ENCODE measurements around the gene ACD. TPM values are rescaled to one million over a fixed set of nuclear protein-coding genes. Genes with fewer than 3 reads are reported as not detected.

The ACD gene
- total RNA-seq, 1 experiment from 2014 or later: 44.9 TPM

GRCh38 chr16:67661101-67661761 lies 1.2 kb upstream of the ACD start:
- peak; percentile 90 for DNase-seq
- H3K36me3 ChIP-seq (replicated peaks; ENCODE audit: control insufficient read depth, insufficient read depth, low read length): peaks cover 4% of the 10 kb centered on the region
- H3K27me3 ChIP-seq (ENCODE audit: control insufficient read depth, insufficient read depth, low read length): peaks cover 23% of the 10 kb centered on the region; the same call in 1 of the 2 replicates
- peak overlapping the region; percentile 61 for H3K4me3 ChIP-seq (ENCODE audit: insufficient read depth, low read depth, low read length)

DNA sequence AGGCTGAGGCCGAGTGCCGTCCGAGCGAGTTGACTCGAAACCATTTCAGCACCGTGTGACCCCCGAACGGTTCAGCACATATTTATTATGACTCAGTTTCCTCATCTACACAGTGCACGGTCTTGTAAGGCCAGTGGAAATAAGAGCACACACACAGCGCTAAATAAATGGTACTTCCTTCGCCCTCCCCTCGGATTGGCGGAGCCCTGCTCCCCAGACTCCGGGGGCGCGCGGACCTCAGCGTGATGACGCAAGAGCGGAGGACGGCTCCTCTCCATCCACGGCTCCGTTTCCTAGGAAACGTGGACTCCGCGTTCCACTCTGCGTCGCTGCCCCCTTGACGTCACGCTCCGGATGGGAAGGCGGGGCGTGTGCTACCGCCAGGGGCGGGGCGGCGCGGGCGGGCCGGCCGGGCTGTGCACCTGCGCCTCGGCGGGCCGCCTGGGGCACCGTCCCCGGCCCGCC lies 536 bp upstream of the ACD start, which contains the start of gene PARD6A:
TSS of gene PARD6A (plus strand) at position 397 of the 465 bp plus-strand sequence. CDS start 79 bp downstream, outside the sequence.
- DNase-seq: peak; percentile 100
- peak within 1 kb of the TSS; percentile 92 for H3K4me3 ChIP-seq (ENCODE audit: insufficient read depth, low read depth, low read length)
- H3K27me3 ChIP-seq (ENCODE audit: control insufficient read depth, insufficient read depth, low read length): peaks cover 20% of the 10 kb centered on the region; the same call in 1 of the 2 replicates
- H3K36me3 ChIP-seq (replicated peaks; ENCODE audit: control insufficient read depth, insufficient read depth, low read length): peaks cover 4% of the 10 kb centered on the region

DNA sequence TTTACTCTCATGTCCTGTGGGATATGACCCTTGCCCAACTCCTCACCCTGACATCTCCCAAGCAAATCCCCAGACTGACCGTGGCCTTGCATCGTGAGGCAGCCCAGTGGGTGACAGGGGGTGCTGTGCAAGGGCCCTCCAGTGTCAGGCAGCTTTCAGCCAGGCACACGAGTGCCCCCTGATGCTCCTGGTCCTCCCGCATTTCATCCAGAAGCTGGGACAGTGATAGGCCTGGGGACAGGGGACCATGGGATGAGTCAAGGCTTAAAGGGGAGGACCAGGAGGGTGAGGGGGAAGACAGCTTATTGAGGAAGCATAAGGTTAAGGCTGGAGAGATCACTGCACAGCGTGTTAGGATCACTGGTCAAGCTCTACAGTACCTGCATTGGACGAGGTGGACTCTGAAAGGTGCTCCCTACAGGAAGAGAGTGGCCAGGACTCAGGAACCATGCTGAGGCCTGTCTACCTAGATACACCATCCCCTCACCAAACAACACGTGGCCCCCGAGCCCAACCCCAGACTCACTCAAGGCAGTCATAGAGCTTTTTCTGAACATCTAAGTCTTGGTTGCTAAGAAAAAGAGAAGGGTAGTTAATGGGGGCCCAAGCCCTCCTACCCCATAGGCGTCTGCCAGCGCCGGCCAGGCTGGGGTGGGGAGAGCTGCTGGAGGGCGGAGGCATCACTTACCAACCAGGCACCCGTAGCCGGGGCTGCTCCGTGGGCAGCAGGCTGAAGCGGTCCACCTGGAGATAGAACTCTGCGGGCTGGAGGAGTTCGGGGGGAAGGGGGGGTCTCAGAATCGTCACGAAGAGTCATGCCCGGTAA lies 998 bp downstream of the ACD start:
- DNase-seq: no peak
- Histone ChIP-seq H3K4me3 (ENCODE audit: insufficient read depth, low read depth, low read length) (peak overlapping the region; percentile 92), H3K36me3 (replicated peaks; ENCODE audit: control insufficient read depth, insufficient read depth, low read length) (peaks cover 5% of the 10 kb centered on the region), H3K27me3 (ENCODE audit: control insufficient read depth, insufficient read depth, low read length) (peaks cover 30% of the 10 kb centered on the region; the same call in 1 of the 2 replicates)

DNA sequence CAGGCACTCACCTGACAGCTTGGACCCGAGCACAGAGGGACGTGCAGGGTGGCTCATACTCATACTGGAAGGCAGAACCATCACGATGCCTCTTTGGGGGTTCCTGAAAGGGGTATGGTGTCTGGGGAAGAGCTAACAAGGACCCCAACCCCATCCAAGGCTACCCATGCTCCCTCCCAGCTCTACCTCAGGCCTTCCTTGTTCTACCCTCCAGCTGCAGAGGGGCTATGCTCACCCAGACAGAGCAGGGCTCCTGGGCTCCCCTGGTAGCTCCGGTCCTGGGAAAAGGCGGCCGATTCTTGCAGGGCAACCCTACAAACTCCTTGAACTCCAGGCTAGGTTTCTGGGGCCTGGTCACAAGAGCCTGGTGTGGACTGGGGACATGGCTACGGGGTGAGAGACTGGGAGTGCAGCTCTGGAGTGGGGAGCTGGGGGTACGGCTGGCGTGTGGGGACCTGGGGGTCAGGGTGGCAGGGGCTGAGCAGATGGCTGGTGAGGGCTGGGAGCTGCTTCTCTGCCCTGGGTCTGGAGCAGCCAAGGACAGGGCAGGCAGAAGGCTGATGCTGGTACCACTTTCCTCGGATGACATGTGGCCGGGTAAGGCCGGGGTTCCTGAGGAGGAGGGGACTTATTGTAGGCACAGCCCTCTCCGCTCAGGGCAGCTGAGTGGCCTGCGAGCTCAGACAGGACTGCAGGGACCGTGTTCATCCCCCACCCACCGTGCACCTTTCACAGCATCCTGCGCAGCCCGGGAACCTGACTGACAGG lies 2.1 kb downstream of the ACD start:
- peaks cover 40% of the 10 kb centered on the region for H3K27me3 ChIP-seq (ENCODE audit: control insufficient read depth, insufficient read depth, low read length)
- H3K36me3 ChIP-seq (replicated peaks; ENCODE audit: control insufficient read depth, insufficient read depth, low read length): peaks cover 5% of the 10 kb centered on the region
- DNase-seq: no peak
- H3K4me3 ChIP-seq (ENCODE audit: insufficient read depth, low read depth, low read length): no peak overlapping the region

- Histone ChIP-seq H3K27me3 (ENCODE audit: control insufficient read depth, insufficient read depth, low read length) (peaks cover 45% of the 10 kb centered on the region), H3K4me3 (ENCODE audit: insufficient read depth, low read depth, low read length) (no peak overlapping the region), H3K36me3 (replicated peaks; ENCODE audit: control insufficient read depth, insufficient read depth, low read length) (peaks cover 5% of the 10 kb centered on the region)
- no peak for DNase-seq
Measured at GRCh38 chr16:67657017-67657608, 2.9 kb downstream of the ACD start.

- DNase-seq: no peak
- Histone ChIP-seq H3K36me3 (replicated peaks; ENCODE audit: control insufficient read depth, insufficient read depth, low read length) (peaks cover 7% of the 10 kb centered on the region), H3K27me3 (ENCODE audit: control insufficient read depth, insufficient read depth, low read length) (peaks cover 45% of the 10 kb centered on the region), H3K4me3 (ENCODE audit: insufficient read depth, low read depth, low read length) (no peak overlapping the region)
Measured at GRCh38 chr16:67656344-67657016, 3.6 kb downstream of the ACD start.

DNA sequence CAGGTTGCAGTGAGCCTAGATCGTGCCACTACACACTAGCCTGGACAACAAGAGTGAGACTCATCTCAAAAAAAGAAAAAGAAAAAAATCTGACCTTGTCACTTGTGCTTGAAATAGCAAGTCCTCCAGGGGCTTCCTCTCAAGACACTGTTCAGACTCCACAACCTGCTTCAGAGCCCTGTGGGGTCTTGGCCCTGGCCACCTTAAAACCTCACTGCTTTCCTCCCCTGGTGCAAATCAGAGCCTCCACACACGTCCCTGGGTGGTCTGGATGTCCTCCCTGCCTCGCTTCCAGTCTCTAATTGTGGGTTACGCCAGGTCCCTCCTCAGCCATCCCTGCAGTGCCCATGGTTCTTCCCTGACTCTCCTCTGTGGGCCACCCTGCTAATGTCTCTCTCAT lies 4.7 kb downstream of the ACD start:
- DNase-seq: no peak
- Histone ChIP-seq H3K36me3 (replicated peaks; ENCODE audit: control insufficient read depth, insufficient read depth, low read length) (peaks cover 9% of the 10 kb centered on the region), H3K4me3 (ENCODE audit: insufficient read depth, low read depth, low read length) (no peak overlapping the region), H3K27me3 (ENCODE audit: control insufficient read depth, insufficient read depth, low read length) (peaks cover 53% of the 10 kb centered on the region)

DNA sequence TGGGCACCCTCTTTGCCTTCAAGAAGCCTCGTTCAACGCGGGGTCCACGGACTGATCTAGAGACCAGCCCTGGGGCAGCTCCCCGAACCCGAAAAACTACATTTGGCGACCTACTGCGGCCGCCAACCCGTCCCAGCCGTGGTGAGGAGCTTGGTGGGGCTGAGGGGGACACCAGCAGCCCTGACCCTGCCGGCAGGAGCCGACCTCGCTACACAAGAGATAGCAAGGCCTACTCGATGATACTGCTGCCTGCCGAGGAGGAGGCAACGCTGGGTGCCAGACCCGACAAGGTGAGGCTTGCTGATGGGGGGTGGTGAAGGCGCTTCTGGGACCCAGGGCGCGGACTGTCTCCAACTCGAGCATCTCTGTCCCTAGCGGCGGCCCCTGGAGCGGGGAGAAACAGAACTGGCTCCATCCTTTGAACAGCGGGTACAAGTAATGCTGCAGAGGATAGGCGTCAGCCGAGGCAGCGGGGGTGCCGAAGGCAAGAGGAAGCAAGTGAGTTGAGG lies 5.6 kb downstream of the ACD start:
- H3K4me3 ChIP-seq (ENCODE audit: insufficient read depth, low read depth, low read length): no peak overlapping the region
- DNase-seq: no peak

GRCh38 chr16:67653789-67654402 lies 6.2 kb downstream of the ACD start:
- peaks cover 58% of the 10 kb centered on the region for H3K27me3 ChIP-seq (ENCODE audit: control insufficient read depth, insufficient read depth, low read length)
- DNase-seq: peak; percentile 79

More for the DNA sequence above, 5.6 kb downstream of the ACD start:
- Histone ChIP-seq H3K27me3 (ENCODE audit: control insufficient read depth, insufficient read depth, low read length) (peaks cover 58% of the 10 kb centered on the region), H3K36me3 (replicated peaks; ENCODE audit: control insufficient read depth, insufficient read depth, low read length) (peaks cover 9% of the 10 kb centered on the region)

DNA sequence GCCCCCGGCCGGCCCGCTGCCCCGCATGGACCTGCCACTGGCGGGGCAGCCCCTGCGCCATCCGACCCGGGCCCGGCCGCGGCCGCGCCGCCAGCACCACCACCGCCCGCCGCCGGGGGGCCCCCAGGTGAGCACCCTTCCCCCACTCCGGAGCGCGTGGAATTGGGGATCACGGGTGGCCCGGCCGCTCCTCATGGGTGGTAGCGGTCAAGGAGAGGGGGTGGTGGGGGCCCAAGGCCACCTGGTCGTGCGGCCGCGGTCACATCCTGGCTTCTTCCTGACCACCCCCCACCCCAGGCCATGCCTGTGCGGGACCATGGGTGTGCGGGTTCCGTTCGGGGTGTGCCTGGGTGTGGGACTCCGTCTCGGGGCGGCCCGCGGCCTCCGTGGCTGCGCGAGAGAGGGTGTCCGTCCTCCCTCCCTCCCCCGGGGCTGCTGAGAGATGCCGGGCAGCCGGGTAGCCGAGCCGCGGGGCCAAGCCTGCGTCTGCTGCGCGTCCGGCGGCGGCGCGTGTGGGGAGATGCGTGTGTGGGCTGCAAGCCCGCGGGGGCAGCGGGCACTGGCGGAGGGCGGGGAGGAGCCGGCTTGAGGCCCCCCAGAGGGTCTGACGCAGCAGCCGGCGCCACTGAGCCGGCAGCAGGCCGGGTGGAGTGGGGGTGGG lies 6.8 kb downstream of the ACD start:
- peak; percentile 86 for DNase-seq
- peaks cover 65% of the 10 kb centered on the region for H3K27me3 ChIP-seq (ENCODE audit: control insufficient read depth, insufficient read depth, low read length)

More at GRCh38 chr16:67653789-67654402, 6.2 kb downstream of the ACD start:
- H3K4me3 ChIP-seq (ENCODE audit: insufficient read depth, low read depth, low read length): no peak overlapping the region; the same call in 1 of the 2 replicates
- H3K36me3 ChIP-seq (replicated peaks; ENCODE audit: control insufficient read depth, insufficient read depth, low read length): peaks cover 9% of the 10 kb centered on the region

DNA sequence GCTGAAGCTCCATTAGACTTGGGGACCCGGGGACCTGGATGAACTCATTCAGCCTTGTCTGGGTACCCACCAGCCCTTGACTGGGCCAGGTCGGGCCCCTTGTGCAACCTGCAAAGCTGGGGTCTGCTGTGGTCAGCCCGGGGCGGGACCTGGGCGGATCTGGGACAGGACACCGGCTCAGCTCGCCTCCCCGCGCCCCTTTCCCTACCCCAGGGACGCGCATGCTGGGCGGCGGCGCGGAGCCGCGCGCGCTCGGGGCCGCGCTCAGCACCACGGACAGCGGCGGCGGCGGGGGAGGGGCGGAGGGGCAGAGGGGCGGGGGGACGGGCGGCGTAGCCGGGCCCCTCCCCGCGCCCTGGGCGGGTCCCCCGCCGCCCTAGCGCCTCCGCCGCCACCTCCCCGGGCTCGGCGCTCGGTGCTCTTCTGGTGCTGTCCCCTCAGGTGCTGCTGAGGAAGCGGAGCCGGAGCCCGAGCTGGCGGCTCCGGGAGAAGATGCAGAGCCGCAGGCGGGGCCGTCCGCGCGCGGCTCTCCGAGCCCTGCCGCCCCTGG lies 7.4 kb downstream of the ACD start:
- peak; percentile 100 for DNase-seq
- H3K4me3 ChIP-seq (ENCODE audit: insufficient read depth, low read depth, low read length): peak overlapping the region; percentile 46; the same call in 1 of the 2 replicates
- H3K27me3 ChIP-seq (ENCODE audit: control insufficient read depth, insufficient read depth, low read length): peaks cover 71% of the 10 kb centered on the region
- peaks cover 8% of the 10 kb centered on the region for H3K36me3 ChIP-seq (replicated peaks; ENCODE audit: control insufficient read depth, insufficient read depth, low read length)

More for the DNA sequence above, 6.8 kb downstream of the ACD start:
- Histone ChIP-seq H3K4me3 (ENCODE audit: insufficient read depth, low read depth, low read length) (peak overlapping the region; percentile 46), H3K36me3 (replicated peaks; ENCODE audit: control insufficient read depth, insufficient read depth, low read length) (peaks cover 9% of the 10 kb centered on the region)

DNA sequence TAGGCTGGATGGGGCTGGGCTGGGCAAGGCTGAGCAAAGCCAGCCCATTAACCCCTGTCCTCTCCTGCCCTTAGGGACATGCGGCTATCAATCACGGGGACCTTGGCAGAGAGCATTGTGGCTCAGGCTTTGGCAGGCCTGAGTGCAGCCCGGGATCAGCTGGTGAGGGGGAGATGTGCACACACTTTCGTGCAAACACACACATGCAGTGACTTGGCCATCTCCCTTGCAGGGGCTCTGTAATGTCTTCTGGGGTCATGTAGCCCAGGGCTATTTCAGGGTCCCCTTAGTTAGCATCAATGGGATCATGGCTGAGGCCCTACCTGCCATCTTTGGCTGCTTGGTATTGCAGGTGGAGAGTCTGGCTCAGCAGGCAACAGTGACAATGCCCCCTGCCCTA lies 8.2 kb downstream of the ACD start:
- peaks cover 5% of the 10 kb centered on the region for H3K36me3 ChIP-seq (replicated peaks; ENCODE audit: control insufficient read depth, insufficient read depth, low read length)
- H3K27me3 ChIP-seq (ENCODE audit: control insufficient read depth, insufficient read depth, low read length): peaks cover 79% of the 10 kb centered on the region
- no peak for DNase-seq
- H3K4me3 ChIP-seq (ENCODE audit: insufficient read depth, low read depth, low read length): no peak overlapping the region

All from H7 (cell line).